ENCODE measurements around the gene NCOA1. TPM values are rescaled to one million over a fixed set of nuclear protein-coding genes. Genes with fewer than 3 reads are reported as not detected.

The NCOA1 gene
- total RNA-seq, 1 experiment from 2014 or later = 24.6 TPM

DNA sequence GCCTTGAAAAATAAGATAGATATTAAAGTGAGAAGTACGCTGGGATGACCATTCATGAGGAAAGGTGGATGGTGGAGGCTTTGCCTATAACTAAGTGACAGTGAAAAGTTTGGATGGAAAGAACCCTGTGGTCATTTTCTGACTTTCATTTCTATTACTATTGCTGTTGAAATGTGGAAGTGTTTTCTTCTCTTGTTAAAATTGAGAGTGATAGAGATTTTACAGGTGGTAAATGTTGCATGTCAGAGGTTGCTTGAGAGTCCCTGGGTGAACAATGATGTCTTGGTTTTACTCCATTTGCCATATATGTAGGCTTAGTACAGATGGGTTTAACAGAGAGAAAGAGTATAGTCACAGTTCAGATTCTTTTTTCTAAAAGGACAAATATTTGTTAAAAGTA lies 18.4 kb downstream of the NCOA1 start:
- Histone ChIP-seq H3K4me1 (ENCODE audit: control insufficient read depth, insufficient read depth, low read length) (no peaks in the 10 kb centered on the region), H3K4me3 (ENCODE audit: low read depth in 2 of 2, low read length in 2 of 2) (no peak overlapping the region), H3K36me3 (ENCODE audit: control insufficient read depth, insufficient read depth, low read length) (no peaks in the 10 kb centered on the region), H3K27ac (ENCODE audit: low read length) (no peak overlapping the region), H3K27me3 (ENCODE audit: control insufficient read depth, insufficient read depth, low read length) (no peaks in the 10 kb centered on the region), H3K9me3 (ENCODE audit: control insufficient read depth, insufficient read depth, low read depth, low read length) (no peaks in the 10 kb centered on the region)
- intact Hi-C loops (cut with micrococcal nuclease; ENCODE audit: unreplicated experiment) = no loop called here
- no peak for DNase-seq (ENCODE audit: low read depth, low spot score)
- ChIA-PET CTCF (interaction anchor here (0.7 kb wide), 1 partner anchor 82 kb away, joined by 3 read pairs; no protein-coding TSS in a partner anchor), POLR2A (no interaction called here)
- in situ Hi-C loops (cut with HindIII; ENCODE audit: low pct_unique_long_range_greater_than_20kb, low sequenced_read_pairs) = no loop called here
- ATAC-seq = no peak
- no TSS peak for BruUV-seq (replicated peaks)
- TF ChIP-seq, protein P1, sequence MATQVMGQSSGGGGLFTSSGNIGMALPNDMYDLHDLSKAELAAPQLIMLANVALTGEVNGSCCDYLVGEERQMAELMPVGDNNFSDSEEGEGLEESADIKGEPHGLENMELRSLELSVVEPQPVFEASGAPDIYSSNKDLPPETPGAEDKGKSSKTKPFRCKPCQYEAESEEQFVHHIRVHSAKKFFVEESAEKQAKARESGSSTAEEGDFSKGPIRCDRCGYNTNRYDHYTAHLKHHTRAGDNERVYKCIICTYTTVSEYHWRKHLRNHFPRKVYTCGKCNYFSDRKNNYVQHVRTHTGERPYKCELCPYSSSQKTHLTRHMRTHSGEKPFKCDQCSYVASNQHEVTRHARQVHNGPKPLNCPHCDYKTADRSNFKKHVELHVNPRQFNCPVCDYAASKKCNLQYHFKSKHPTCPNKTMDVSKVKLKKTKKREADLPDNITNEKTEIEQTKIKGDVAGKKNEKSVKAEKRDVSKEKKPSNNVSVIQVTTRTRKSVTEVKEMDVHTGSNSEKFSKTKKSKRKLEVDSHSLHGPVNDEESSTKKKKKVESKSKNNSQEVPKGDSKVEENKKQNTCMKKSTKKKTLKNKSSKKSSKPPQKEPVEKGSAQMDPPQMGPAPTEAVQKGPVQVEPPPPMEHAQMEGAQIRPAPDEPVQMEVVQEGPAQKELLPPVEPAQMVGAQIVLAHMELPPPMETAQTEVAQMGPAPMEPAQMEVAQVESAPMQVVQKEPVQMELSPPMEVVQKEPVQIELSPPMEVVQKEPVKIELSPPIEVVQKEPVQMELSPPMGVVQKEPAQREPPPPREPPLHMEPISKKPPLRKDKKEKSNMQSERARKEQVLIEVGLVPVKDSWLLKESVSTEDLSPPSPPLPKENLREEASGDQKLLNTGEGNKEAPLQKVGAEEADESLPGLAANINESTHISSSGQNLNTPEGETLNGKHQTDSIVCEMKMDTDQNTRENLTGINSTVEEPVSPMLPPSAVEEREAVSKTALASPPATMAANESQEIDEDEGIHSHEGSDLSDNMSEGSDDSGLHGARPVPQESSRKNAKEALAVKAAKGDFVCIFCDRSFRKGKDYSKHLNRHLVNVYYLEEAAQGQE (IDR thresholded peaks at IDR 0.05; ENCODE audit: insufficient read depth in 1 of 2, low read depth in 2 of 2, low read length in 1 of 2) = no peak
- no peak for TF ChIP-seq SIN3A (IDR thresholded peaks at IDR 0.05; ENCODE audit: borderline replicate concordance, insufficient read depth, low read depth, low read length)
- no peak for TF ChIP-seq TCF7L2 (IDR thresholded peaks at IDR 0.05; ENCODE audit: low read depth, low read length)
- no peak for TF ChIP-seq POLR2AphosphoS5 (IDR thresholded peaks at IDR 0.05; ENCODE audit: low read depth, low read length)
- TF ChIP-seq, protein P2, sequence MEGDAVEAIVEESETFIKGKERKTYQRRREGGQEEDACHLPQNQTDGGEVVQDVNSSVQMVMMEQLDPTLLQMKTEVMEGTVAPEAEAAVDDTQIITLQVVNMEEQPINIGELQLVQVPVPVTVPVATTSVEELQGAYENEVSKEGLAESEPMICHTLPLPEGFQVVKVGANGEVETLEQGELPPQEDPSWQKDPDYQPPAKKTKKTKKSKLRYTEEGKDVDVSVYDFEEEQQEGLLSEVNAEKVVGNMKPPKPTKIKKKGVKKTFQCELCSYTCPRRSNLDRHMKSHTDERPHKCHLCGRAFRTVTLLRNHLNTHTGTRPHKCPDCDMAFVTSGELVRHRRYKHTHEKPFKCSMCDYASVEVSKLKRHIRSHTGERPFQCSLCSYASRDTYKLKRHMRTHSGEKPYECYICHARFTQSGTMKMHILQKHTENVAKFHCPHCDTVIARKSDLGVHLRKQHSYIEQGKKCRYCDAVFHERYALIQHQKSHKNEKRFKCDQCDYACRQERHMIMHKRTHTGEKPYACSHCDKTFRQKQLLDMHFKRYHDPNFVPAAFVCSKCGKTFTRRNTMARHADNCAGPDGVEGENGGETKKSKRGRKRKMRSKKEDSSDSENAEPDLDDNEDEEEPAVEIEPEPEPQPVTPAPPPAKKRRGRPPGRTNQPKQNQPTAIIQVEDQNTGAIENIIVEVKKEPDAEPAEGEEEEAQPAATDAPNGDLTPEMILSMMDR (IDR thresholded peaks at IDR 0.05) = no peak

DNA sequence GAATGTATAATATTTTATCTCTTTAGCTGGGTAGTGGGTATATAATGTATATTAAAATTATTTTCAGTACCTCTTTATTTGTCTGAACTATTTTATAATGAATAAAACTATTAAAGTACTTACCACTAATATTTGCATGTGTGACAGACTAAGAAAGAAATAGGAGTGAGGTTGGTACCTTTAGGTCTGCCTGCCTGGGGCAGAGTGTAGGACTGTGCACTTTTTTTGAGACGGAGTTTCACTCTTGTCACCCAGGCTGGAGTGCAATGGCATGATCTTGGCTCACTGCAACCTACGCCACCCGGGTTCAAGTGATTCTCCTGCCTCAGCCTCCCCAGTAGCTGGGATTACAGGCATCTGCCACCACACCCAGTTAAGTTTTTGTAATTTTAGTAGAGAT lies 18.8 kb downstream of the NCOA1 start:
- POLR2A ChIA-PET = no interaction called here
- H3K9me3 ChIP-seq (ENCODE audit: control insufficient read depth, insufficient read depth, low read depth, low read length) = no peaks in the 10 kb centered on the region
- in situ Hi-C loops (cut with HindIII; ENCODE audit: low pct_unique_long_range_greater_than_20kb, low sequenced_read_pairs) (no loop called here), intact Hi-C loops (cut with micrococcal nuclease; ENCODE audit: unreplicated experiment) (no loop called here)
- CTCF ChIA-PET = no interaction called here
- no peak overlapping the region for H3K27ac ChIP-seq (ENCODE audit: low read length)
- H3K27me3 ChIP-seq (ENCODE audit: control insufficient read depth, insufficient read depth, low read length) = no peaks in the 10 kb centered on the region
- no TSS peak for BruUV-seq (replicated peaks)
- no peaks in the 10 kb centered on the region for H3K36me3 ChIP-seq (ENCODE audit: control insufficient read depth, insufficient read depth, low read length)
- ATAC-seq = no peak
- H3K4me1 ChIP-seq (ENCODE audit: control insufficient read depth, insufficient read depth, low read length) = no peaks in the 10 kb centered on the region
- TF ChIP-seq SIN3A (IDR thresholded peaks at IDR 0.05; ENCODE audit: borderline replicate concordance, insufficient read depth, low read depth, low read length) (no peak), POLR2AphosphoS5 (IDR thresholded peaks at IDR 0.05; ENCODE audit: low read depth, low read length) (no peak), TCF7L2 (IDR thresholded peaks at IDR 0.05; ENCODE audit: low read depth, low read length) (no peak)
- TF ChIP-seq, protein P1 (IDR thresholded peaks at IDR 0.05; ENCODE audit: insufficient read depth in 1 of 2, low read depth in 2 of 2, low read length in 1 of 2) = no peak
- TF ChIP-seq, protein P2 (IDR thresholded peaks at IDR 0.05) = no peak
- no peak for DNase-seq (ENCODE audit: low read depth, low spot score)
- H3K4me3 ChIP-seq (ENCODE audit: low read depth in 2 of 2, low read length in 2 of 2) = no peak overlapping the region

All from Panc1 (cell line).